Retina (tissue), 1 donor: Measurements from ENCODE around the gene TEAD1.

Source experiments
- DNase-seq: peaks from one replicate; pipeline ENCODE4 v3.0.0-alpha.2; 2016

Gene TEAD1

DNA sequence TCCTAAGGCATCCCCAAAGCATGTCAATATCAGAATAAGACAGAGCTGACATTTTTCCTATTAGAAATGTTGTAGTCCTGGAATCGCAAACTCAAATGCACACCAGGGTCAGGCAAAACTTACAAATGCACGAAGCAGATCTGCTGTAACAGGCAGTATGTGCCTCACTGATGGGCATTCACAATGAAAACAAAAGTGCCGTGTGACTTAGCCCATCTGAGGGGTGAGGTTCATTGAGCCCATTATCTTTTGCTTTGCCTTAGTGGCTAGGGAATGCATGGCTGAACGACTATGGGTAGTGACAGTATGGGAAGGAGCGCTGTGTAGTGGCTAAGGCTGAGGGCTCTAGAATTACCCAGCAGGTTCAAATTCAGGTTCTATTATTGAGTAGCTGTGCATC lies 291.8 kb downstream of the TEAD1 start:
- DNase-seq, result no peak

DNA sequence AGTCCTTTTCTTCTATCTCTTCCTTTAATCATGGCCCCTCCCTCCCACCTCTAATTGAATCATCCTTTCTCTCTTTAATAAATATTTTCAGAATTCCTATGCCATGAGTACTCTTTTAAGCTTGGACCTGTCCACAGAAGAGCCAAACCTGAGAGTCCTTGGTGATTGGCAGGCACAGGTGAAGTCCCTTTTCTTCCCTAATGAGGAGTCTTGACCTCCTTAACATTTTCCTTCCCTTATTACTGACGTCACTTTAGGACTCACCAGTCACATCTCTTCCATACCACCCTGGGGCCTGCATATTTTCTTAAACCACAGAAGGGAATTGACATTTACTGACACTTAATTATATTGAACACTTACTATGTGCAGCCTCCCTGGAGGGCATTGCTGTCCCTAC lies 293.9 kb downstream of the TEAD1 start:
- DNase-seq, result no peak

DNA sequence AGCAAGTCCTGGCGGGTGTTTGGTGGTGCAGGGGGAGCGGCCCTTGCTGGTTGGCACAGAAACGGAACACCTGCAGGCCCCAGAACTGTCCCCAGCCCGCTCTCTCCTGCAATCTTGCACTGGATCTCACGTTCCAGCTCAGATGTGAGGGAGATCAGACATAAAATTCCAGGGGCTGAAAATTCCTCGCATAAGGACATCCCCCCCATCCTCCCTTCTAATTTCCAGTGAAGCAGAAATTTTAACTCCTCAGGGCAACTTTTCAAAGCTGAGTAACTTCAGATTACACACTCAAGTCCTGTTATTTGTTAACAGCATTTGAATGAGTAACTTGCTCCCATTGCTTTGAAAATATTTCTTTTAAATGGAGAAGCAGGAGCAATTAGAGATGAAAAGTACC lies 294.6 kb downstream of the TEAD1 start:
- DNase-seq, result no peak

DNA sequence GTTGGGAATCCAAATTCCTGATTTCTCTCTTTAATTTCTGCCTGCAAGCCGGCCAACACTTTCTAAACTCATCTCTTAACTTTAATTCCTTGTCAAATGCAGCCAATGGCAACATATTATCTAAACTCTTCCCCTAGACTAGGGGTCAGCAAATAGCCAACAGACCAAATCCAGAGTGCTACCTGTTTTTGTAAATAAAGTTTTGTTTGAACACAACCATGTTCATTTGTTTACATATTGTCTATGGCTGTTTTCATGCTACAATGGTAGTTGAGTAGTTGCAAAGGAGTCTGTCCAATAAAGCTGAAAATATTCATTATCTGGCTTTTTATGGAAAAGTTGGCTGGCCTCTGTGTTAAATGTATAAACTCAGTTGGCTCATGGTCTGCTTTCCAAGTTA lies 297.7 kb downstream of the TEAD1 start:
- DNase-seq, result no peak

DNA sequence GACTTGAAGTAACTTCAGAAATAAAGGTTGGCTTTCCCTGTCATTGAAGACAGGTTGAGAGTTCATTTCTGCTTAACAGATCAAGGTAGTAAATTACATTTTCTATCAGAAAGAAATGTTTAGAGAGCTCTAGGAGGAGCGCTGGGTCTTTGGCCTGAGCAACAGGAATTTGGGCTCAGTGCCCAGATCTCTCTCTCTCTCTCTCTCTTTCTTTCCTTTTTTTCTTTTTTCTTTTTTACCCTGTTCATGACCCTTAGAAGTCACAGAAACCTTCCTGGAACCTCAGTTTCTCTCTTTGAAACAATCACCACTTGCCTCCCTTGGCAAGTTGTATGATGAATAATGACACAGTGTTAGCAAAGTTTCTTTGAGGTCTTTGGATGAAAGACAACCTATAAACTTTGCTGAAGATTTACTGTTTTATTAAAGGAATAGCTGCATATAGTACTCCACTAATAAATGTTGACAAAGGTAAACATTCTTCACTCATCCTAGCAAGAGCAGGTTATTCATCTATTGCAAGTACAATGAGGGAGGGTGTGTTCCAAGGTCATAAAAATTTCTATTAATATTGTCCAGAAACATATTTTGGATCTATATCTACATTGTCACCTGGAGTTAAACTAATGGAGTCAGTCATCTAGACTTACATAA lies 299.4 kb downstream of the TEAD1 start:
- DNase-seq, result no peak

DNA sequence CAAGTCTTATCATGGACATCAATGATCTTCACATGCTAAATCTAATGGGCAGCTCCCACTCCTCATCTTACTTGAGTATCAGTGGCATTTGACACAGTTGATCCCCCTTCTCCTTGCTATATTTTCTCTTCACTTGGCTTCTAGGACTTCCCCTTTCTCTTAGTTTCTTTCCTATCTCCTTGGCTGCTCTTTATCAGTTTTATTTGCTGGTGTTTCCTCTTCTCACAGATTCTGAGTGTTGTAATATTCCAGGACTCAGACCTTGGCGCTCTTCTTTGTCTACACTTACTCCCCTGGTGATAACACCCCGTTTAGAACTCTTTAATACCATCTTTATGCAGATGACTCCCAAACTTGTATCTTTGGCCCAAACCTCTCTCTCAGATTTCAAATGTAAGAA lies 301.0 kb downstream of the TEAD1 start:
- DNase-seq, result no peak

DNA sequence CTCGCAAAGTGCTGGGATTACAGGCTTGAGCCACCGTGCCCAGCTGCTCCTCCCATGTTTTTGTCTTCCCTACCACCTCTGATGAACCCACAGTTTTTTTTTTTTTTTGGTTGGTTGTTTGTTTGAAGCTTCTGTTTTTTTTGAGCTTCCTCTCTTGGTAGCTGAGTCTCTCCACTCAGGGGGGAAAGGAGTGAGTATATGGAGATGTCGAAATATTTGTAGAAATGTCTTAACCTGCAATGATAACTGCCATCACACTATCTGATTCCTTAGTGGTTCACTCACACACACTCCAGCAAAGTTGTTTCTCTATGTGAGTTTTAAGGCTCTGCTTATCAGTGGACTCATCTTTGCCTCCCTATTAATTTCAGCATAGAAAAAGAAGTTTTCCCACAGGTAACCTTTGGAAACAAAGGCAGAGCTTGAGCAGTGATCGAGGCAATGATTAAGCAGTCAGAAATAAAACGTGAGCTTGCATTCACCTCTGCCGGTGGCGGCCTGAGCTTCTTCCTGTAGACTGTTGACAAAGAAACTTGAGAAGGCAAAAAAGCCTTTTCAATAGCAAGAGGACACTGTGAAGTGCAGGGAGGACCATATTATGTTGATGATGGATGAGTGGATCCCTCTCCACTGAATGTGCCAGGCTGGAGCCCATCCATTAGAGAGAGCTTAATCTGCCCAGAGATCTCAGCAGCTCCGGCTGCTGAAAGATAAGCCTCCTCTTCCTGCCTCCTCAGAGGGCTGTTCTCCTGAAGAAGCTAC lies 305.9 kb downstream of the TEAD1 start:
- no peak for DNase-seq

DNA sequence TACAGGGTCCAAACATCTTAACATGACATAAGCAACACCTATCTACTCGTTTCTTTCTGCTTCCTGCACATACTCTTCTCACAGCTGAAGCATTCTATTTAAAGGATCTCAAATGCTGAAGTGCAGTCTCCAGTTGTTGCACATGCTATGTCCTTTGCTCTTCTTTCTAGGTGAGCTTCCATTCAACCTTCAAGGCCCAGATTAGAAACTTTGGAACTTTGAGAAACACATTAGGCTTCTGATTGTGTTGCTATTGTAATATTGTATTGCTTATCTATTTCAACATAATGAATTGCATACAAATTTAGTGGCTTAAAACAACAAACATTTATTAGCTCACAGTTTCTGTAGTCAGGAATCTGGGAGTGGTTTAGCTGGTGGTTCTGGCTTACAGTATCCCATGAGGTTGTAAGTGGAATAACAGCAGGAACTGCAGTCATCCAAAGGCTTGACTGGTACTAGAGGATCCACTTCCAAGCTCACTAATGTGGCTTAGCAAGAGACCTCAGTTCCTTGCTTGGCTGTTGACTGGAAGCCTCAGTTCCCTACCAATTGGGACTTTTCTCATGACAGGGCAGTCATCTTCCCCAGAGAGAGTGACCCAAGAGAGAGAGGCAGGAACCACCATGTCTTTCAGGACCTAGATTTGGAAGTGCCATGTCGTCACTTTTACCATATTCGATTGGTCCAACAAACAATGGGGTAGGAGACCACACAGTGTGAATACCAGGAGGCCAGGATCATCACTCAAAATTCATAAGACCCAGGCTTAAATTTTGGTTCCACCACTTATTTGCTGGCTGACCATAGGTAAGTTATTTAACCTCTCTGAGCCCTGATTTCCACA lies 307.7 kb downstream of the TEAD1 start:
- DNase-seq, result no peak

DNA sequence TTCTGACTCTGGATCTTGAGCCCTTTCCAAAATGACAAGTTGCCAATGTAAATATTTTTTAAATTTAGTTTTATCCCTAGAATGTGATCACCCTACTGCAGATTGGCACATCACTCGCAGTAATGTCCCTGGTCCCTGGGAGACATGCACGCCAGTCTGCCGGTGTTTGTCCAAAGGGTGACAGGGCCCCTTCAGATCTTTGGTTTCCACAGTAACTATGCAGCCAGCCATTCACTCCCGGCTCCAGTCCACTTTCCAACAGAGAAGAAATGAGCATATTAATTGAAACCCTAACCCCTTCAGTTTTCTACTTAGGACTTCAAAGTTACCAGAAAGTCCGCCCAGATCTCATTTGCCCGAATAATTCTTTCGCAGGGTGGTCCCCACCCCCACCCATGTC lies 309.1 kb downstream of the TEAD1 start:
- DNase-seq, result no peak

DNA sequence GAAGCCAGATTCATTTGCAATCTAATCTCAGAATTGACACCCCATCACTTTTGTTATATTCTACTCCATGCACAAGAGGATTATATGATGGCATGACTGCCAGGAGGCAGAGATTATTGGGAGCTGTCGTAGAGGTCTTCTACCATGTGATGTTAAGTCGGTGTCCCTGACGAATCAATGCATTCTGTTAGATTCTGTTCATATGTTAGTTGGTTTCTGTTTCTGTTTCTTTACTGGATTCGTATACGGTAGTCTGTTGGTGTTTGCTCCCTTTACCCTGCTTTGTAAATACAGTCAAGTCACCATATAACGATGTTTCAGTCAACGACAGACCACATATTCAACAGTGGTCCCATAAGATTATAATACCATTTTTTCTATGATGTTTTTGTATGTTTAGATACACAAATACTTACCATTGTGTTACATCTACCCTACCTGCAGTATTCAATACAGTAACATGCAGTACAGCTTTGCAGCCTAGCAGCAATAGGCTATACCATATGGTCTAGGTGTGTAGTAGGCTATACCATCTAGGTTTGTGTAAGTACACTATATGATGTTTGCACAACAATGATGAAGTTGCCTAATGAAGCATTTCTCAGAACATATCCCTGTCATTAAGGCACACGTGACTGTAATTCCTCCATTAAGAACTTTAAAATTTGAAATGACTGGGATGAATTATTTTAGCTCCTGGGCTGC lies 312.1 kb downstream of the TEAD1 start:
- no peak for DNase-seq

DNA sequence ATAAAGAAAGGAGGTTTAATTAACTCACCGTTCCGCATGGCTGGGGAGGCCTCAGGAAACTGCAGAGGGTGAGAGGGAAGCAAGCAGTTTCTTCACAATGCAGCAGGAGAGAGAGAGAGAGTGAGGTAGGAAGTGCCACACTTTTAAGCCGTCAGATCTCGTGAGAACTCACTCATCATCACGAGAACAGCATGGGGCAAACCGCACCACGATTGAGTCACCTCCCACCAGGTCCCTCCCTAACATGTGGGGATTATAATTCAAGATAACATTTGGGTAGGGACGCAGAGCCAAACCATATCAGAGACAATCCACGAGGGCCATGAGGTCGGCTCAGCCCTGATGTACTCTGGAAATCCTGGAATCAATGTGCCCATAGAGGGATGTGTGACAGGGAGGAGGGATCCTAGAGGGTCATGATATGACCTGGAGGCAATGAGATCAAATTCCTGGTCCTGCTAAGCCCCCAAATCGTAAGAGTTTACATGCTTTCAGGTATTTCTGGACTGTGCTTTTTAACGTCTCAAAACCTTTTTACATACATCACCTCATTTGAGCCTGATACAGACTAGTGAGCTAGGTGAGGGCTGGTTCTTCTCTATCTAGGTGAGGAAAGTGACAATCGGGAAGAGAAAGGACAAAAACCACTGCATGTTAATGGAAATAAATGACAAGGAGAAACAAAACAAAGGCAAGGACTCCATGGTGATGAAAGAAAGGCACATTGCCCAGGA lies 315.4 kb downstream of the TEAD1 start:
- no peak for DNase-seq

DNA sequence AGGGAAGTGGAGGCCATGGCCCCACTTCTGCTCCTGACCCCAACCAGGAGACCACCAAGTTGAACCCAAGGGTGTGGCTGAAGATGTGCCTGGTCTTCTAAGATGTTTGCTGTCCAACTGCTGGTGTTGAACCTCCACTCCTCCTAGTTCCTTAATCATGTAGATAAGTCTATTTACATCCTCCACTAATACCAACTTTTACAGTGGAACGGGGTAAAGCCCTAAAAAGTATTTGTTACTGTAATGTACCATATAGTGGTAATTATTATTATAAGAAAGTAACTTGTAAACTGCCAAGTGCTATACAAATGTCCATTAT lies 315.9 kb downstream of the TEAD1 start:
- no peak for DNase-seq

DNA sequence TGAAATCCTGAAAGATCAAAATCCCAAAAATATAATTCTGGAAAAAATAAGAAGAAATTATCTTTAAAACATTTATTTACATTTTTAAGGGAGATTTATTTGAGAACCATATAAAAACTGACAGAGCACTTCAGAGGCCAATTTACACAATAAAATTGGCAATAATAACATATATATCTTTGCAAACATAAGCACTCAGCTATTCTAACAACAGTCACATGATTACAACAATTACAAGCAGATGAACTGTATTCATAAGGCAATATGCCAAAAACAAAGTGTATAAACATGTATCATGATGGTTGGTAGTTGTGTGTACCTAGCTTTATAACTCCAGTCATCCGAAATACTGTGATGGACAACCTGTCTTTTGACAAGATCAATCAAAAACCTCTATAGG lies 317.2 kb downstream of the TEAD1 start:
- DNase-seq, result no peak

DNA sequence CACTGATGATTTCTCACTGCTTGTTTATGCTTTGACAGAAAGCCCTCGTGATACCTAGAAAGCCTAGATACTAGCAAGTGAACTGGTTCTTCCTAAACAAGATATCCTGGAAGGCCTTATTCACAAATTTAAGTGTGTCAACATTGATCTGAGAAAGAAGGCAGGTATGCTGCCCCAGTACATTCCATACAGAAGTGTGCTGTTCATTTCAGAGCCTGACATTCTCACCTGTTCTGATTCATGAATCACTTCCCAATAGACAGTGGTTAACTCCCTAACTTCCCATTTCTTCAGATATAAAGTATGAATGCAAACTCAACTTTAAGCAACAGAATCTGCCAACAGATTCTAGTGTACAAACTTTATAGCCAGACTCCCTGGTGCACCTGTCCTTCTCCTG lies 319.4 kb downstream of the TEAD1 start:
- no peak for DNase-seq
